Astrocyte (in vitro differentiated cells and primary cell): ENCODE results near the gene LRRC19. TPM values are rescaled to one million over a fixed set of nuclear protein-coding genes. Genes with fewer than 3 reads are reported as not detected.

Source experiments
- DNase-seq: peaks from one replicate; pipeline ENCODE4 v3.0.0-alpha.2; 2010; ENCODE audit warnings: low read depth
- FAIRE-seq: peaks from 2 replicates; lab custom pipeline; 2011; peaks lifted over from hg19 to GRCh38; lab: Jason Lieb, UNC
- H2AFZ ChIP-seq: 2 replicates; pipeline ENCODE4 v1.6.0; 2012; ENCODE audit warnings: low read depth, low read length, inconsistent platforms
- H3K27ac ChIP-seq: 2 replicates; pipeline ENCODE4 v1.5.1; 2011; ENCODE audit warnings: low read depth, low read length, inconsistent platforms
- H3K27me3 ChIP-seq: 2 replicates; pipeline ENCODE4 v1.6.0; 2011; ENCODE audit warnings: low read length, inconsistent platforms; ENCODE audit not compliant: insufficient read depth
- H3K36me3 ChIP-seq: 2 replicates; pipeline ENCODE4 v1.5.1; 2011; ENCODE audit warnings: low read length, inconsistent platforms; ENCODE audit not compliant: insufficient read depth
- H3K4me1 ChIP-seq: 2 replicates; pipeline ENCODE4 v1.5.1; 2011; ENCODE audit warnings: low read length, inconsistent platforms; ENCODE audit not compliant: insufficient read depth
- H3K4me2 ChIP-seq: 2 replicates; pipeline ENCODE4 v1.6.0; 2012; ENCODE audit warnings: low read length, inconsistent platforms
- H3K4me3 ChIP-seq: 2 replicates; pipeline ENCODE4 v1.5.1; 2011; ENCODE audit warnings: low read depth, mild to moderate bottlenecking, low read length, inconsistent platforms; ENCODE audit not compliant: insufficient read depth
- H3K79me2 ChIP-seq: 2 replicates; pipeline ENCODE4 v1.6.0; 2012; ENCODE audit warnings: mild to moderate bottlenecking, low read length, inconsistent platforms; ENCODE audit not compliant: insufficient read depth
- H3K9ac ChIP-seq: 2 replicates; pipeline ENCODE4 v1.6.0; 2012; ENCODE audit warnings: mild to moderate bottlenecking, low read length, inconsistent platforms
- H3K9me3 ChIP-seq: 2 replicates; pipeline ENCODE4 v1.5.1; 2012; ENCODE audit warnings: low read depth, mild to moderate bottlenecking, low read length, inconsistent platforms; ENCODE audit not compliant: insufficient read depth
- H4K20me1 ChIP-seq: 2 replicates; pipeline ENCODE4 v1.6.0; 2012; ENCODE audit warnings: low read length, inconsistent platforms; ENCODE audit not compliant: insufficient read depth
- H3K27ac Mint-ChIP-seq: one replicate; pipeline ENCODE4 v1.8.0; 2021; ENCODE audit warnings: mild to moderate bottlenecking, mixed read lengths; ENCODE audit not compliant: unreplicated experiment
- H3K27me3 Mint-ChIP-seq: one replicate; pipeline ENCODE4 v1.8.0; 2021; ENCODE audit warnings: low read depth, mixed read lengths; ENCODE audit not compliant: unreplicated experiment
- H3K36me3 Mint-ChIP-seq: one replicate; pipeline ENCODE4 v1.8.0; 2021; ENCODE audit warnings: low read depth, mixed read lengths; ENCODE audit not compliant: unreplicated experiment
- H3K4me1 Mint-ChIP-seq: one replicate; pipeline ENCODE4 v1.8.0; 2021; ENCODE audit warnings: low read depth, mixed read lengths; ENCODE audit not compliant: unreplicated experiment
- H3K4me3 Mint-ChIP-seq: one replicate; pipeline ENCODE4 v1.8.0; 2021; ENCODE audit warnings: mild to moderate bottlenecking, moderate library complexity, mixed read lengths; ENCODE audit not compliant: unreplicated experiment
- H3K9me3 Mint-ChIP-seq: one replicate; pipeline ENCODE4 v1.8.0; 2021; ENCODE audit warnings: mild to moderate bottlenecking, mixed read lengths; ENCODE audit not compliant: unreplicated experiment
- CTCF ChIP-seq: IDR thresholded peaks from 2 replicates; pipeline ENCODE4 v1.5.1; 2011; ENCODE audit warnings: low read depth, mild to moderate bottlenecking, inconsistent platforms, low read length, moderate library complexity; ENCODE audit not compliant: insufficient read depth
- EZH2 ChIP-seq: IDR thresholded peaks from 2 replicates; pipeline ENCODE4 v1.6.1; 2012; ENCODE audit warnings: mild to moderate bottlenecking, low read length, inconsistent platforms; ENCODE audit not compliant: insufficient read depth
- total RNA-seq: library from RNA; stranded (reverse); gene quantifications from 2 replicates; pipeline ENCODE4 v1.2.1, GENCODE V29; 2021

Gene LRRC19
- total RNA-seq, 1 donor from 2014 or later = not detected

- H3K36me3 Mint-ChIP-seq = peaks cover 6% of the 10 kb centered on the region
- no peak overlapping the region for H3K27ac ChIP-seq
- no peaks in the 10 kb centered on the region for H3K27me3 ChIP-seq
- TF ChIP-seq CTCF (no peak), EZH2 (no peak)
- no peak overlapping the region for H3K9ac ChIP-seq
- no peak overlapping the region for H3K4me3 ChIP-seq
- H3K9me3 ChIP-seq = no peaks in the 10 kb centered on the region
- no peak overlapping the region for H2AFZ ChIP-seq
- FAIRE-seq (no peak), DNase-seq (no peak)
- H4K20me1 ChIP-seq = no peaks in the 10 kb centered on the region
- no peak overlapping the region for H3K4me3 Mint-ChIP-seq
- H3K36me3 ChIP-seq = peaks cover 4% of the 10 kb centered on the region
- H3K4me1 Mint-ChIP-seq = no peaks in the 10 kb centered on the region
- H3K4me2 ChIP-seq = no peak overlapping the region
- no peaks in the 10 kb centered on the region for H3K4me1 ChIP-seq
- H3K27ac Mint-ChIP-seq = no peak overlapping the region
- no peaks in the 10 kb centered on the region for H3K27me3 Mint-ChIP-seq
- no peaks in the 10 kb centered on the region for H3K79me2 ChIP-seq
- H3K9me3 Mint-ChIP-seq = no peaks in the 10 kb centered on the region
These were observed 22.1 kb downstream of the LRRC19 start for GRCh38 chr9:26983340-26983739.

GRCh38 chr9:26975728-26976707 lies 29.5 kb downstream of the LRRC19 start:
- TF ChIP-seq CTCF (peak; percentile 47), EZH2 (no peak)
- no peak overlapping the region for H2AFZ ChIP-seq
- DNase-seq = peak; percentile 14
- no peak overlapping the region for H3K27ac ChIP-seq
- H3K4me1 Mint-ChIP-seq = peaks cover 14% of the 10 kb centered on the region
- no peak overlapping the region for H3K4me2 ChIP-seq
- H3K9ac ChIP-seq = no peak overlapping the region
- no peaks in the 10 kb centered on the region for H3K36me3 ChIP-seq
- no peaks in the 10 kb centered on the region for H3K4me1 ChIP-seq
- H3K79me2 ChIP-seq = no peaks in the 10 kb centered on the region
- no peak overlapping the region for H3K4me3 Mint-ChIP-seq
- no peaks in the 10 kb centered on the region for H3K27me3 Mint-ChIP-seq
- H3K27me3 ChIP-seq = no peaks in the 10 kb centered on the region
- H4K20me1 ChIP-seq = no peaks in the 10 kb centered on the region
- H3K9me3 ChIP-seq = no peaks in the 10 kb centered on the region
- peaks cover 13% of the 10 kb centered on the region for H3K36me3 Mint-ChIP-seq
- H3K27ac Mint-ChIP-seq = peak overlapping the region; percentile 99
- H3K9me3 Mint-ChIP-seq = peaks cover 2% of the 10 kb centered on the region
- FAIRE-seq = no peak
- H3K4me3 ChIP-seq = no peak overlapping the region

GRCh38 chr9:26974927-26975326 lies 30.5 kb downstream of the LRRC19 start:
- FAIRE-seq = no peak
- no peak for DNase-seq
- Mint-ChIP-seq H3K36me3 (peaks cover 13% of the 10 kb centered on the region), H3K4me3 (no peak overlapping the region), H3K4me1 (peaks cover 14% of the 10 kb centered on the region), H3K27me3 (no peaks in the 10 kb centered on the region), H3K9me3 (peaks cover 2% of the 10 kb centered on the region), H3K27ac (peak overlapping the region; percentile 12)
- Histone ChIP-seq H2AFZ (no peak overlapping the region), H3K4me2 (no peak overlapping the region), H3K4me3 (no peak overlapping the region), H3K9ac (no peak overlapping the region), H3K27me3 (no peaks in the 10 kb centered on the region), H4K20me1 (no peaks in the 10 kb centered on the region), H3K9me3 (no peaks in the 10 kb centered on the region), H3K79me2 (no peaks in the 10 kb centered on the region), H3K36me3 (no peaks in the 10 kb centered on the region), H3K4me1 (no peaks in the 10 kb centered on the region), H3K27ac (no peak overlapping the region)
- no peak for TF ChIP-seq EZH2
- TF ChIP-seq CTCF = no peak
